ENCODE results near the gene LRR1.
A peak's percentile ranks its signal among the peaks of the same experiment; 100 is the strongest.
"Not testable (repeated sequence)": the region's sequence is repeated elsewhere in the genome, so short reads cannot be mapped to it uniquely, and the experiment has no call there.

The LRR1 gene

DNA sequence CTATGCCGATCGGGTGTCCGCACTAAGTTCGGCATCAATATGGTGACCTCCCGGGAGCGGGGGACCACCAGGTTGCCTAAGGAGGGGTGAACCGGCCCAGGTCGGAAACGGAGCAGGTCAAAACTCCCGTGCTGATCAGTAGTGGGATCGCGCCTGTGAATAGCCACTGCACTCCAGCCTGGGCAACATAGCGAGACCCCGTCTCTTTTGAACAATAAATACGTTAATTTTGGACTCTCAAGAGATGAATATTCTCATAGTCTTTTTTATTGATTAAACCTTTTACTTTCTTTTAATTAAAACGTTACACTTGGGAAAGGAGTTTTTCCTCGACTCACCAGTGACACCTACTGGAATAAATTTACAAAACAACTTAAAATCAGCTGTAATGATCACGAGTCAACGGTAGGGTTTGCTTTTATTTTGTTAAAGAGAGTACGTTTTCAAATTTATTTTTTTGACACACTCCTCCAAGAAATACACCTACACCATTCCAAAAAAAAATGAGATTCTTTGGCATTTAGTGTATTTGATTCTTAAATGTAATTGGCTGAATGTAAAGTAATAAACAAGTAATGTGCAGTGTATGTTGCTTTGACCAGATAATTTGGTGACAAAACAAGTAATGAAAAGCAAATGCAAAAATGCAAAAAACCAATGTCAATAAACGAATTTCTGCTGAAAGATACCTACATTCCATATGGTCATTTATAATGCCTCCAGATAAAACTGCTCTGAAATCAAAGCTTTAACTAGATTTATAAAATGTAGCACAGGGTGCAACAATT is 11.9 kb upstream of the LRR1 start:
- peak; percentile 7 for DNase-seq

- DNase-seq: no peak
These were observed 9.4 kb upstream of the LRR1 start for GRCh38 chr14:49589387-49589786.

DNA sequence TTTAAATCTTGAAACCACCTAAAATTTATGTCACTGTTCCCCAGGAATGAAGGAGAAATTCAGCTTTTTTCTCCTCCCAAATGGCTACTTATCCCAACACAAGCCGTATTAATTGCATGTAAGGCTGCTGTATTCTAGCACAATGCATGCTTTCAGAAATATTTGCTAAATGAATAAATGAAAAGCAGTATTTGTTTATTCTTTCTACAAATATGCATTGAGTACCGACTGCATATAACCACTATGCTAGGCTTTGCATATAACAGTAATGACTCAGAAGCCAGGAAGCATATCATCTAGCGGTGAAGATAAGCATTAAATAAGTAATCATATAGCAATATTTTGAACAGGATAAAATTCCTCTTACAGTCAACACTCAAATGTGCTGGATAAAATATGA is 5.7 kb upstream of the LRR1 start:
- no peak for DNase-seq

DNA sequence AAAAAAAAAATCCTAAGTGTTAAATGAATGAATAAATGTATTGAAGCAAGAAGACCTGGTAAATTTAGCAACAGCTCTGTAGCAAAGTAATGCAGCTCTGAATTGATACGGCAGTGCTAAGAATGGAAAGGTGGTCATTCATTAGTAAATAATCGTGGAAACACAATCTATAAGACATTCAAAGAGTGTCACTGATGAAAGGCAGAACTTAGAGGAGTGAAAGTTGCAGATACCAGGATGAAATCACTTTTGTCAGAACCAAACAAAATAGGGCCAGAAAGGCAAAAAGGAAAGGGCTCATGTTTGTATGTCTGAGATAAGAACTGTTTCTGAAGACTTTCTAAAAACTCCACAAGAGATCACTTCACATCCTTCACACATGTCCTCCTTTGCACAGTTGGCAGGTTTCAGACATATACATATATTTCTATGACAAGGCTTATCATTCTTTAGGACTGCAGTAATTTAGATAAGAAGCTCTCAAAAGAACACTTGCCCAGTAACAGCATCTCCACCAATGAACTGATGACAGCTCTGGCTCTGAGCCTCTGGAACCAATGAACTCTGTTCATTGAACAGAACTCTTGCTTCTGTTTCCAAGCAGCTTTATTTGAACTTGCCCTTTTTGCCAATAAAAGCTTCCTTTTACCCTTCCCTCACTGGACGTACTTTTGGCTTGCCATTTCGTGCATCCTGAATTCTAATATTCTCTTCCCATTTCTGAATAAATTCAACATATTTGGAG is 4.2 kb upstream of the LRR1 start:
- peak; percentile 63 for DNase-seq

DNA sequence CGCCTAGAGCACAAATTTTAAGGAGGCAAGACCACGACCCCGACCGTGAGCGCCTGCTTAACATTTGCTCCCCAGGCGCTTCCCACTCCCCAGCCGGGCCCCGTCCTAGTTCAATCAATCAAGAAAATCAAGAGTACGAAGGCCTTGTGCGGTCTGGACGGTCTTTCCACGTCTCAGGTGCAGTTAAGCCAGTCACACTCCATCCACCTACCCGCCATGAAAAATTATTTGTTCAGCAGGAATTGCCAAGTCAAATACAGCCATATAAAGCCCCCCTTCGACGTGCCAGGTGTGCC is 603 bp upstream of the LRR1 start:
- no peak for DNase-seq

DNA sequence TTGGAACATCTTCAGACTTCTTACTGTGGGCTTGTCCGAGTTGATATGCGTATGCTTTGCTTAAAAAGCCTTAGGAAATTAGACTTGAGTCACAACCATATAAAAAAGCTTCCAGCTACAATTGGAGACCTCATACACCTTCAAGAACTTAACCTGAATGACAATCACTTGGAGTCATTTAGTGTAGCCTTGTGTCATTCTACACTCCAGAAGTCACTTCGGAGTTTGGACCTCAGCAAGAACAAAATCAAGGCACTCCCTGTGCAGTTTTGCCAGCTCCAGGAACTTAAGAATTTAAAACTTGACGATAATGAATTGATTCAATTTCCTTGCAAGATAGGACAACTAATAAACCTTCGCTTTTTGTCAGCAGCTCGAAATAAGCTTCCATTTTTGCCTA is 8.8 kb downstream of the LRR1 start:
- no peak for DNase-seq

- DNase-seq: no peak
These were observed 13.5 kb downstream of the LRR1 start for GRCh38 chr14:49612251-49612650.

DNA sequence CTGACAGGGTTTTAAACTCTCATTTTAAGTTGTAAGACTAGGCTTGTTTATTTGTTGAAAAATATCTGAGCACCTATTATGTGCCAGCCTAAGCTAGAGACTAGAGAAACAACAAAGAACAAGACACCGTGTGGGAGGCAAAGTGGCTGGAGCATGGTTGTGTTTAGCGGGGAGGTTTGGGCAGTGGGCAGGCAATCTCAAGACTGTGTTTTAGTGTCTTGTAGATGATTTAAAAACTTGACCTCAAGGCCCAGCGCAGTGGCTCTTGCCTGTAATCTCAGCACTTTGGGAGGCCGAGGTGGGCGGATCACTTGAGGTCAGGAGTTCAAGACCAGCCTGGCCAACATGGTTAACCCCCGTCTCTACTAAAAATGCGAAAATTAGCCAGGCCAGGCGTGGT is 13.9 kb downstream of the LRR1 start:
- DNase-seq: no peak

GRCh38 chr14:49614196-49614595 is 15.5 kb downstream of the LRR1 start:
- DNase-seq: no peak

- DNase-seq: no peak
These were observed 17.0 kb downstream of the LRR1 start for GRCh38 chr14:49615776-49616175.

DNA sequence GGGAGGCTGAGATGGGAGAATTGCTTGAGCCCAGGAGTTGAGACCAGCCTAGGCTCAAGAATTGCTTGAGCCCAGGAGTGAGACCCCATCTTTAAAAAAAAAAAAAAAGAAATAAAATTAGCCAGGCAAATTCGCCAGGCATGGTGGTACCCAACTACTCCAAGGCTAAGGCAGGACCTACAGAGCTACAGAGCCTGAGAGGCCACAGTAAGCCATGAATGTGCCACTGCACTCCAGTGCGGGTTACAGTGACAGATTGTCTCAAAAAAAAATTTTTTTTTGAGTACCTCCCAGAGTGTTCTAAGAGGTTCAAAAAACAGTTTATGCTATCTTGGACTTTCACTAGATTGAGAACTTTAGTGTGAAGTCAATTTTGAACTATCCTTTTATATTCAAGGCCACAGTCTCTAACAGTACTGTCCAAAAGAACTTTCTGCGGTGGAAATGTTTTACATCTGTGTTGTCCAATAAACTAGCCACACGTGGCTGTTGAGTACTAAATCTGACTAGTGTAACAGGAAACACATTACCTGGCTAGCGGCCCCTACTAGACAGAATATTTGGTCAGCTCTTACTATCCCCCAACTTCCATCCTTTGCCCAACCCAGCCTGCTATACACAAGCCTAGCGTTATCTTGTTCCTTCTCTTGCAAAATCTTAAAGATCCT is 19.2 kb downstream of the LRR1 start:
- no peak for DNase-seq

- DNase-seq: not testable (repeated sequence)
These were observed 20.5 kb downstream of the LRR1 start for GRCh38 chr14:49619273-49619672.

GRCh38 chr14:49619730-49620129 is 21.0 kb downstream of the LRR1 start:
- no peak for DNase-seq

GRCh38 chr14:49620182-49621113 is 21.7 kb downstream of the LRR1 start, which contains the start of the genes MGAT2 and RPL36AL:
MGAT2 (plus strand) TSS chr14:49620799; CDS start chr14:49621269, 470 bp downstream.
RPL36AL (minus strand) TSS chr14:49620626; CDS start chr14:49619104, 1,522 bp downstream.
- peak; percentile 94 for DNase-seq

DNA sequence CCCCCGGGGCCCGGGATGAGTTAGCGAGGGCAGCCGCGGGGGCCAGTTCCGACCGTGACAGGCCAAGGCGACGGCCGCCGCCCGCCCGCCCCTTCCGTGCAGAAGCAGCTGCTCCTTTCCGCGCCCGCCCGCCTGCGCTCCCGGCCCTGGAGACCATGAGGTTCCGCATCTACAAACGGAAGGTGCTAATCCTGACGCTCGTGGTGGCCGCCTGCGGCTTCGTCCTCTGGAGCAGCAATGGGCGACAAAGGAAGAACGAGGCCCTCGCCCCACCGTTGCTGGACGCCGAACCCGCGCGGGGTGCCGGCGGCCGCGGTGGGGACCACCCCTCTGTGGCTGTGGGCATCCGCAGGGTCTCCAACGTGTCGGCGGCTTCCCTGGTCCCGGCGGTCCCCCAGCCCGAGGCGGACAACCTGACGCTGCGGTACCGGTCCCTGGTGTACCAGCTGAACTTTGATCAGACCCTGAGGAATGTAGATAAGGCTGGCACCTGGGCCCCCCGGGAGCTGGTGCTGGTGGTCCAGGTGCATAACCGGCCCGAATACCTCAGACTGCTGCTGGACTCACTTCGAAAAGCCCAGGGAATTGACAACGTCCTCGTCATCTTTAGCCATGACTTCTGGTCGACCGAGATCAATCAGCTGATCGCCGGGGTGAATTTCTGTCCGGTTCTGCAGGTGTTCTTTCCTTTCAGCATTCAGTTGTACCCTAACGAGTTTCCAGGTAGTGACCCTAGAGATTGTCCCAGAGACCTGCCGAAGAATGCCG is 22.6 kb downstream of the LRR1 start:
- DNase-seq: peak; percentile 76

DNA sequence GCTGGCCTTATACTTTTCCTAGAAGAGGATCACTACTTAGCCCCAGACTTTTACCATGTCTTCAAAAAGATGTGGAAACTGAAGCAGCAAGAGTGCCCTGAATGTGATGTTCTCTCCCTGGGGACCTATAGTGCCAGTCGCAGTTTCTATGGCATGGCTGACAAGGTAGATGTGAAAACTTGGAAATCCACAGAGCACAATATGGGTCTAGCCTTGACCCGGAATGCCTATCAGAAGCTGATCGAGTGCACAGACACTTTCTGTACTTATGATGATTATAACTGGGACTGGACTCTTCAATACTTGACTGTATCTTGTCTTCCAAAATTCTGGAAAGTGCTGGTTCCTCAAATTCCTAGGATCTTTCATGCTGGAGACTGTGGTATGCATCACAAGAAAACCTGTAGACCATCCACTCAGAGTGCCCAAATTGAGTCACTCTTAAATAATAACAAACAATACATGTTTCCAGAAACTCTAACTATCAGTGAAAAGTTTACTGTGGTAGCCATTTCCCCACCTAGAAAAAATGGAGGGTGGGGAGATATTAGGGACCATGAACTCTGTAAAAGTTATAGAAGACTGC is 23.4 kb downstream of the LRR1 start:
- DNase-seq: no peak

DNA sequence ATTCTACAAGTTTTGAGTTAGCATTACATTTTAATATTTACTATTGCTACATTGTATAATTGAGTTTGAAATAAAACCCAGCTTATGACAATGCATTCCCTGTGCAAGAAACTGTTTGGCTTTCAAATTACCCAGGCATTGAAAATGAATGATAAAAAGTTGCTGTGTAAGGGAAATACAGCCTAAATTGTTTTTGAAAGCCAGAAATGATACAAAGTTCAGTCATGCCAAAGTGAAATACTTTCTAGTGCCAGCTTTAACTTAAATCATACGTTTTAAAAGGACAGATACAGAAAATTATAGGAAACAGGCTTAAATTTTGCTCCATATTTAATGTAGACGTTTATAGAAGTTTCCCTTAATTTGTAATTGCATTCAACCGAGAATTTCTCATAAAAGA is 24.6 kb downstream of the LRR1 start:
- no peak for DNase-seq

GRCh38 chr14:49623941-49624839 is 25.4 kb downstream of the LRR1 start:
- DNase-seq: no peak

- DNase-seq: peak; percentile 92
These were observed 35.2 kb downstream of the LRR1 start for GRCh38 chr14:49633640-49634546.

Data from GDM1 (cell line).